ENCODE data around the gene RAB44. TPM values are rescaled to one million over a fixed set of nuclear protein-coding genes. Genes with fewer than 3 reads are reported as not detected.

The RAB44 gene
- total RNA-seq, 1 donor = not detected

DNA sequence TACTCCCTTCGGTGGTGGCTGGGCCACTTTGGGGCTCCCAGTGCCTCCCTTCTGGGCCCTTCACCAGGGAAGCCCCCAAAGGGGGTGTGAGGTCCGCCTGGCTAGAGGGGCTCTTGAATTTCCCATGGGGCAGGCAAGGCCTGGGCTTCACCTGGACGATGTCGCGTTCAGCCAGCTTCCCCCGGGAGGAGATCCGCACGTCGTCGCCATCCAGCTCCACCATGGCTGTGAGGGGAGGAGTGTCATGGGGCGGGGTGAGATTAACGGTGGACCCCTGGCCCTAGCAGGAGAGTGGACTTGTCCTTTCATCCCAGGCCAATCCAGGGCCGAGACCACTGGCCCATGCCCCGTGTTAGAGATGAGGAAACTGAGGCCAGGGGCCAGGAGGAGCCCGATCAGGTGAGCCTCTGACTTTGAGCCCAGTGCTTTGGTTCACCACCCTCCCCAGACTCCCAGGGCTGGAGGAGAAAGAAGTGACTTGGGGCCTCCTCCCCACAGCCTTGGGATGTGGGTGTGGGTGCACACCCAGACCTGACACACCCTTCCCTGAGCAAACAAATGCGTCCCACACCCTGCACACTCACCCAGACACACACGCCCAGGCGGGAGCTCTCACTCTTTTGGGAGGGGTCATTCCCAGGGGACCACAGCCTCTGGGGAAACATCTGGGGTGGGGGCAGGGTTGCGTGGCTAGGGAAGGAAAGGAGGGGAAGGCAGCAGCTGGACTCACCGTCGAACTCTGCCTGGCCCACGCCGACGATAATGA is 46.1 kb downstream of the RAB44 start:
- TF ChIP-seq, protein P1, sequence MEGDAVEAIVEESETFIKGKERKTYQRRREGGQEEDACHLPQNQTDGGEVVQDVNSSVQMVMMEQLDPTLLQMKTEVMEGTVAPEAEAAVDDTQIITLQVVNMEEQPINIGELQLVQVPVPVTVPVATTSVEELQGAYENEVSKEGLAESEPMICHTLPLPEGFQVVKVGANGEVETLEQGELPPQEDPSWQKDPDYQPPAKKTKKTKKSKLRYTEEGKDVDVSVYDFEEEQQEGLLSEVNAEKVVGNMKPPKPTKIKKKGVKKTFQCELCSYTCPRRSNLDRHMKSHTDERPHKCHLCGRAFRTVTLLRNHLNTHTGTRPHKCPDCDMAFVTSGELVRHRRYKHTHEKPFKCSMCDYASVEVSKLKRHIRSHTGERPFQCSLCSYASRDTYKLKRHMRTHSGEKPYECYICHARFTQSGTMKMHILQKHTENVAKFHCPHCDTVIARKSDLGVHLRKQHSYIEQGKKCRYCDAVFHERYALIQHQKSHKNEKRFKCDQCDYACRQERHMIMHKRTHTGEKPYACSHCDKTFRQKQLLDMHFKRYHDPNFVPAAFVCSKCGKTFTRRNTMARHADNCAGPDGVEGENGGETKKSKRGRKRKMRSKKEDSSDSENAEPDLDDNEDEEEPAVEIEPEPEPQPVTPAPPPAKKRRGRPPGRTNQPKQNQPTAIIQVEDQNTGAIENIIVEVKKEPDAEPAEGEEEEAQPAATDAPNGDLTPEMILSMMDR (IDR thresholded peaks at IDR 0.05; ENCODE audit: insufficient read depth, low read length) = no peak
- peak; percentile 37 for DNase-seq (ENCODE audit: low read depth)
- H3K4me3 ChIP-seq (ENCODE audit: low read depth, low read length) = no peak overlapping the region

DNA sequence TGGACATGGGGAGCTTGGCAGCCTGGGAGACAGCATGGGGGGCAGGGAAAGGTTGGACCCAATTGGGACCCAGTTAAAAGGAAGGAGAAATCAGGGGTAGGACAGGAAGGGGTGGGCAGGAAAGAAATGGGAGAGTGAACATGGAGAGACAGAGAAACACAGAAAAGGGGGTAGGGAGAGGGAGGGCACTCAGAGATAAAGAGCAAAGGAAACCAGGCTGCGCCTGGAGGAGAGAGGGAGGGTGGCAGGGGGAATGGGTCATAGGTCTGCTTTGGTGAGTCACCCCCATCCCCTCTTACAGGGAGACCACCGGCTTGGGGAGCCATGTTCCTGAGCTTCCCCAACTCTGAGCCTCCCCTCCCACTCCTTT is 46.7 kb downstream of the RAB44 start:
- DNase-seq (ENCODE audit: low read depth) = no peak
- H3K4me3 ChIP-seq (ENCODE audit: low read depth, low read length) = no peak overlapping the region
- TF ChIP-seq, protein P1 (IDR thresholded peaks at IDR 0.05; ENCODE audit: insufficient read depth, low read length) = no peak

DNA sequence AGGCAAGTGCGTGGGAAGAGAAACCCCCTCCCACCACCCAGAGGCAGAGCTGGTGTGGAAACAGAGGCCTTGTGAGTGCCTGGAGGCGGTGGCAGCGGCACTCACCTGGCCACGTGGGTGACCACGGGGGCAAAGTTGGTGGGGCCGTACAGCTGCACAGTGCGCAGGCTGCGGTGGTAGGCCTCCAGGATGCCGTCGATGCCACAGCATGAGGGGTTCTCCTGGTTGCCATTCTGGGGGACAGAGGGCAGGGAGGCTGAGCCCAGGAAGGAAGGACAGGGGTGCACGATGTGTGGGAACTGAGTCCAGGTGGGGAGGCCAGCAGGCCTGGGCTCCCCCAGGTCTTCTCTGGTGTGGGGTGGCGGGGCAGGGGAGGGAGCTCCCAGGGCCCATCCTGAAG is 47.7 kb downstream of the RAB44 start:
- DNase-seq (ENCODE audit: low read depth) = no peak
- TF ChIP-seq, protein P1 (IDR thresholded peaks at IDR 0.05; ENCODE audit: insufficient read depth, low read length) = no peak
- H3K4me3 ChIP-seq (ENCODE audit: low read depth, low read length) = no peak overlapping the region

DNA sequence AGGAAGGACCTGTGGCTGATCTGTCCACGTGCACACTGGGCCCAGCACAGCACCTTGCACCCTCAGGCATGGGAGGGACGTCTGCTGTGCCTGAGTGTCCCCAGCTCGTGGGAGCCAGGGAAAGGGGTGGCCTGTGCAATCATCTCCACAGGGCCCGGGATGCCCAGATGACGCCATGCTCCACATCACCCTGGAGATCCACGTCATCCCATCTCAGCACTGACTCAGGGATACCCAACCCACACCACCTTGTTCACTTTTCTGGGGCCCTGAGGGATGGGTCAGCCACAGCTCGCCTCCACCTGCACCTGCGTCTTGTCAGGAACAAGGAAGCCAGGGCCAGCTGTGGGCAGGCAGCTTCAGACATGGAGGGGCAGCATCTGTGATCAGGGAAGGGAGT is 48.2 kb downstream of the RAB44 start:
- no peak for DNase-seq (ENCODE audit: low read depth)
- no peak overlapping the region for H3K4me3 ChIP-seq (ENCODE audit: low read depth, low read length)
- TF ChIP-seq, protein P1 (IDR thresholded peaks at IDR 0.05; ENCODE audit: insufficient read depth, low read length) = no peak

DNA sequence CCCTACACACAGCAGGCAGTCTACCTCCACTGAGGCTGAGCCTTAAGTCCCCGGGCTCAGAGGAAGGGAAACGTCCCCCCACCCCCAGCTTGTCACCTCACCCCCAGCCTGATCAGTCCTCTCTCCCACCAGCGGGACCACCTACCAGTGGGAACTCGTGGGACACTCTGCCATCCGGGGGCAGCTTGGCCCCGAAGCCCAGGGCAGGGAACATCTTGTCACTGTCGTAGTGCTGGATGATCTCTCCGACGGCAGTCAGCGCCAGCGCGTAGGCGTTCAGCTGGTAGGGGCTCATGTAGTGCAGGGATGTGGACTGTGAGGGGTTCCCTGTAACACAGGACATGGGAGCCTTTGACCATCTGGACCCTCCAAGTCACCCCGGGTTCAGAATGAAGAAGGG is 48.6 kb downstream of the RAB44 start:
- TF ChIP-seq, protein P1 (IDR thresholded peaks at IDR 0.05; ENCODE audit: insufficient read depth, low read length) = no peak
- DNase-seq (ENCODE audit: low read depth) = no peak

DNA sequence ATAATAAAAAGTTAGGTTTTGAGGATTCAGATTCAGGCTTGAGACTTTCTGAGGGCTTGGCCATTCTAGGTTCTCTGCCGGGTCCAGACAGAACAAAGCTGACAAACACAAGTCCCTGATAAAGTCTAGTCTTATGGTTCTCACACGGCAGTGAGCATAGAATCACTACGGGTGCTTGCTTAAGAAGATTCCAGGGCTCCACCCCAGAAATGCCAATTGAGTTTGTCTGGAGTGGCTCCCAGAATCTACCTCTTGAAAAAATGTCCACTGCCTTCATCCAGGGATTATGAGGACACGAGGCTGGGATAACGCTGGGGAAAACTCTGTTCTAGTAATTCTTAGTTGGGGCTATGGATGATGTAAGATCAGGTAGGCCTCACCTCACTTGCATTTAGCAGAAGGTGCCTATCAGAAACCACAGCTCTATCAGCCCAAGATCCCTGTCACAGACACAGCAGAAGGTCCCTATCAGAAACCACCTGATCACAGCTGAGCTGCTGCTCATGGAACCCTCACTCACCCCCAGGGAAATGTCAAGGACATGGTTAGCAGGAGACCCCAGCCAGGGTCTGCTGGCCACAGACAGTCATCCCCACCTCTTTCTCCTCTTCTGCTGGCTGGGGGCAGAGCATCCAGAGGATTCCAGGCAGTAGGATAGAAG is 52.3 kb downstream of the RAB44 start:
- TF ChIP-seq, protein P1 (IDR thresholded peaks at IDR 0.05; ENCODE audit: insufficient read depth, low read length) = no peak
- DNase-seq (ENCODE audit: low read depth) = no peak
- H3K4me3 ChIP-seq (ENCODE audit: low read depth, low read length) = no peak overlapping the region

More for the DNA sequence above, 48.6 kb downstream of the RAB44 start:
- no peak overlapping the region for H3K4me3 ChIP-seq (ENCODE audit: low read depth, low read length)

Measured in fibroblast of the aortic adventitia (primary cell).